A673 (cell line): Measurements from ENCODE around the gene SCN4B. TPM values are rescaled to one million over a fixed set of nuclear protein-coding genes. Genes with fewer than 3 reads are reported as not detected.

ENCODE experiments used
- BruUV-seq: library from RNA; stranded (reverse); fragments of 400-500 nt; replicated peaks from 2 replicates; lab custom pipeline; 2021; lab: Mats Ljungman, UMichigan
- CTCF ChIA-PET: fragments of 300-600 bp; sonication (Branson Sonifier 250); formaldehyde crosslinking; loops from one replicate; lab custom pipeline; 2022; ENCODE audit warnings: antibody characterized with exemption; lab: Charles Lee
- POLR2A ChIA-PET: fragments of 300-600 bp; sonication (Branson Sonifier 250); formaldehyde crosslinking; loops from one replicate; lab custom pipeline; 2022; ENCODE audit warnings: antibody characterized with exemption; ENCODE audit not compliant: low non-redundant PET; lab: Charles Lee
- DNase-seq: peaks from one replicate; pipeline ENCODE4 v3.0.0-alpha.2; 2015; ENCODE audit warnings: low spot score
- H3K27ac ChIP-seq: fragments of 200-600 bp; sonication (generic); 2 replicates; pipeline ENCODE4 v1.5.1; 2016; ENCODE audit warnings: mixed run types, low read depth, mild to moderate bottlenecking, mixed read lengths, antibody characterized with exemption, low read length; ENCODE audit not compliant: poor library complexity, severe bottlenecking
- H3K27me3 ChIP-seq: fragments of 200-600 bp; sonication (generic); replicated peaks from 2 replicates; pipeline ENCODE4 v1.6.1; 2017; ENCODE audit warnings: mixed run types, low read depth, mild to moderate bottlenecking, mixed read lengths, antibody characterized with exemption, low read length; ENCODE audit not compliant: insufficient read depth, poor library complexity
- H3K36me3 ChIP-seq: fragments of 200-600 bp; sonication (generic); 2 replicates; pipeline ENCODE4 v1.6.1; 2016; ENCODE audit warnings: mixed run types, mild to moderate bottlenecking, mixed read lengths, antibody characterized with exemption, low read length; ENCODE audit not compliant: insufficient read depth, poor library complexity, severe bottlenecking
- H3K4me1 ChIP-seq: fragments of 200-600 bp; sonication (generic); 2 replicates; pipeline ENCODE4 v1.6.1; 2017; ENCODE audit warnings: mixed run types, mild to moderate bottlenecking, mixed read lengths, antibody characterized with exemption, low read length; ENCODE audit not compliant: insufficient read depth, poor library complexity, severe bottlenecking
- H3K4me3 ChIP-seq: fragments of 200-600 bp; sonication (generic); 2 replicates; pipeline ENCODE4 v1.5.1; 2016; ENCODE audit warnings: low read depth, mixed run types, mild to moderate bottlenecking, mixed read lengths, low read length; ENCODE audit not compliant: poor library complexity, severe bottlenecking
- H3K9me3 ChIP-seq: fragments of 200-600 bp; sonication (generic); 2 replicates; pipeline ENCODE4 v1.6.1; 2016; ENCODE audit warnings: mixed run types, low read depth, mild to moderate bottlenecking, mixed read lengths, antibody characterized with exemption, low read length; ENCODE audit not compliant: poor library complexity, severe bottlenecking
- CTCF ChIP-seq: fragments of 300-800, 200-600 bp; sonication (generic); conservative IDR thresholded peaks from 2 replicates; pipeline ENCODE4 v1.5.1; 2017; ENCODE audit warnings: low read depth, mild to moderate bottlenecking, antibody characterized with exemption, low read length, moderate library complexity, mixed read lengths
- EZH2 ChIP-seq: fragments of 200-600 bp; sonication (generic); IDR thresholded peaks from 2 replicates; pipeline ENCODE4 v1.6.1; 2017; ENCODE audit warnings: borderline replicate concordance, low read depth, mild to moderate bottlenecking, mixed read lengths, antibody characterized with exemption, low read length; ENCODE audit not compliant: poor library complexity, severe bottlenecking
- intact Hi-C: fragments of 100-400 bp; cut with micrococcal nuclease; formaldehyde crosslinking; loops from one replicate; pipeline ENCODE4 v1.10.0; 2022; ENCODE audit not compliant: unreplicated experiment
- total RNA-seq: library from RNA; stranded (reverse); gene quantifications from 2 replicates; pipeline ENCODE4 v1.2.3, GENCODE V29; 2021

Gene SCN4B
- total RNA-seq, 1 experiment from 2014 or later: 1.8 TPM

- no peak overlapping the region for H3K4me3 ChIP-seq
- TF ChIP-seq EZH2: no peak
- TF ChIP-seq CTCF: no peak
- H3K27ac ChIP-seq: no peak overlapping the region
- ChIA-PET CTCF (no interaction called here), POLR2A (no interaction called here)
- H3K27me3 ChIP-seq: no peaks in the 10 kb centered on the region
- H3K9me3 ChIP-seq: no peaks in the 10 kb centered on the region
- intact Hi-C loops: no loop called here
- no peaks in the 10 kb centered on the region for H3K36me3 ChIP-seq
- no TSS peak for BruUV-seq
- H3K4me1 ChIP-seq: no peaks in the 10 kb centered on the region
- DNase-seq: no peak
These were observed 23.7 kb downstream of the SCN4B start for GRCh38 chr11:118128721-118129470.

GRCh38 chr11:118128310-118128709 lies 24.3 kb downstream of the SCN4B start:
- no TSS peak for BruUV-seq
- Histone ChIP-seq H3K27me3 (no peaks in the 10 kb centered on the region), H3K36me3 (no peaks in the 10 kb centered on the region), H3K4me1 (no peaks in the 10 kb centered on the region), H3K9me3 (no peaks in the 10 kb centered on the region), H3K4me3 (no peak overlapping the region), H3K27ac (no peak overlapping the region)
- intact Hi-C loops: no loop called here
- TF ChIP-seq EZH2: no peak
- ChIA-PET POLR2A (no interaction called here), CTCF (no interaction called here)
- no peak for DNase-seq

- no peaks in the 10 kb centered on the region for H3K4me1 ChIP-seq
- ChIA-PET CTCF (no interaction called here), POLR2A (interaction anchor here (0.6 kb wide), 1 partner anchor 2000 kb away, joined by 4 read pairs; no protein-coding TSS in a partner anchor)
- no peak for DNase-seq
- intact Hi-C loops: no loop called here
- H3K27ac ChIP-seq: no peak overlapping the region
- H3K9me3 ChIP-seq: no peaks in the 10 kb centered on the region
- no TSS peak for BruUV-seq
- H3K36me3 ChIP-seq: no peaks in the 10 kb centered on the region
- TF ChIP-seq EZH2: no peak
- TF ChIP-seq CTCF: no peak
- H3K27me3 ChIP-seq: no peaks in the 10 kb centered on the region
- H3K4me3 ChIP-seq: no peak overlapping the region
These were observed 26.4 kb downstream of the SCN4B start for GRCh38 chr11:118126082-118126838.
